ENCODE measurements around the gene CNEP1R1. TPM values are rescaled to one million over a fixed set of nuclear protein-coding genes. Genes with fewer than 3 reads are reported as not detected.

The CNEP1R1 gene, protein sequence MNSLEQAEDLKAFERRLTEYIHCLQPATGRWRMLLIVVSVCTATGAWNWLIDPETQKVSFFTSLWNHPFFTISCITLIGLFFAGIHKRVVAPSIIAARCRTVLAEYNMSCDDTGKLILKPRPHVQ
- 10 to 100 TPM; 27.7 to 28.4 TPM for total RNA-seq

DNA sequence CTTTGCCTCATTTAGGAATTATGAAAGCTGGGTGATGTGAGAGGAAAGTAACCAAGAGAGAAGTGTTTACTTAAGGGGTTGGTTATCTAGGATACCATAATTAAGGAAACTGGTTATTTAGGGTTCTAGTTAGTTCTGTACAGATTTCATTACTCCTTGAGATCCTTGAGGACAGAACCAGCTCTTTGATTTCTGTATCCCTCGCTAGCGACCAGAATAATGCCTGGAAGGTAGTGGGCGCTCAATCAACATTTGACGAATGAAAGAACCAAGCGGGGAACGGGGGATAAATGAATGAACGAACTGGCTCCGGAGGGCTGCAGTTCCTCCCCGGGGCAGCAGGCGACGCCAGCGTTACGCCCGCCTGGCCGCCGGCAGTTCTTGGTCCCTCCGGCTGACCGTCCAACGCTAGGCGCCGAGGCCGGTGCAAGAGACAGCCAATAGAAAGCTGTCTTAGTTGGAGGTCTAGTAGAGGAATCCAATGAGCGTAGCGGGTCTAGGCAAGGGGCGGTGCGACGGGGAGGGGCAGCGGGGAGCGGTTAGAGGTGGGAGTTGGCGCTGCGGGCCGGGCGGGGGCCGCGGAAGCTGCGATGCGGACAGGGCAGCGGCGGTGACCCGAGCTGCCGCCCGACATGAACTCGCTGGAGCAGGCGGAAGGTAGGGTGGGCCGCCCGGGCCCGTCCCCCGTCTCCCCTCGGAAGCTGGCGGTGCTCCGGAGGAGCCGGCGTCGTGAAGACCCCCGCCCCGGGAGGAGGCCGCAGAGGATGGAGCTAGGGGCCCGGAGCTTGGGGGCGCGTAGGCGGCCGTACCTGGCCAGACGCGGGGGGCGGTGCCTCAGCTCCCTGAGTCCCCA lies at the start of gene CNEP1R1:
CNEP1R1 (plus strand) TSS at position 542 of the 853 bp plus-strand sequence; CDS start at position 633, 91 bp downstream.
- Mint-ChIP-seq H3K9me3 (ENCODE audit: low read depth) (no peaks in the 10 kb centered on the region), H3K4me3 (peak within 1 kb of the TSS; percentile 96), H3K4me1 (peaks cover 20% of the 10 kb centered on the region), H3K27ac (peak within 1 kb of the TSS; percentile 90), H3K36me3 (peaks cover 9% of the 10 kb centered on the region), H3K27me3 (peaks cover 2% of the 10 kb centered on the region)
- CTCF ChIA-PET: interaction anchor here (0.5 to 8.1 kb wide), 63 partner anchors 9 to 788 kb away, joined by 3 to 167 read pairs (median 5); partner anchors contain the start of genes CYLD and HEATR3
- ATAC-seq (peak; percentile 99), DNase-seq (peak; percentile 97)

- Mint-ChIP-seq H3K27ac (no peak overlapping the region), H3K4me1 (no peaks in the 10 kb centered on the region), H3K36me3 (no peaks in the 10 kb centered on the region), H3K27me3 (peaks cover 15% of the 10 kb centered on the region), H3K9me3 (ENCODE audit: low read depth) (no peaks in the 10 kb centered on the region), H3K4me3 (no peak overlapping the region)
- DNase-seq: no peak
- CTCF ChIA-PET: no interaction called here
- no peak for ATAC-seq
These were observed 47.6 kb upstream of the CNEP1R1 start for GRCh38 chr16:49977427-49977826.

DNA sequence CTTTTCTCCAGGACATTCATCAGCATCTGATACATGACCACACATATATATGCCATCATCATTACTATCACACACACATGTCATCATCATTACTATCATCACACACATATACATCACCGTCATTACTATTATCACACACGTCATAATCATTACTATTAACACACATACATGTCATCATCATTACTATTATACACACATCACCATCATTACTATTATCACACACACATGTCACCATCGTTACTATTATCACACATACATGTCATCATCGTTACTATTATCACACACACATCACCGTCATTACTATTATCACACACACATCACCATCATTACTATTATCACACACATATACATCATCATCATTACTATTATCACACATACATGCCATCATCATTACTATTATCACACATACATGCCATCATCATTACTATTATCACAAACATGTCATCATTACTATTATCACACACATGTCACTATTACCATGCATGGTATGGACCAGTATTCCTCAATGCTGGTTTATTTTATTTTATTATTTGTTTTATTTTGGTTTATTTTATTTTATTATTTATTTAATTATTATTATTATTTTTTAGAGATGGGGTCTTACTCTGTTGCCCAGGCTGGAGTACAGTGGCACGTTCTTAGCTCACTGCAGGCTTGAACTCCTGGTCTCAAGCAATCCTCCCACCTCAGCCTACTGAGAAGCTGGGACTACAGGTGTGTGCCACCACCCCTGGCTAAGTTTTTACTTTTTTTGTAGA lies 46.3 kb upstream of the CNEP1R1 start:
- Mint-ChIP-seq H3K4me1 (no peaks in the 10 kb centered on the region), H3K9me3 (ENCODE audit: low read depth) (no peaks in the 10 kb centered on the region), H3K36me3 (no peaks in the 10 kb centered on the region), H3K27ac (no peak overlapping the region), H3K27me3 (peaks cover 7% of the 10 kb centered on the region), H3K4me3 (no peak overlapping the region)
- no peak for ATAC-seq
- no peak for DNase-seq
- CTCF ChIA-PET: interaction anchor here (0.6 kb wide), 1 partner anchor 15 kb away, joined by 3 read pairs; no protein-coding TSS in a partner anchor

- Mint-ChIP-seq H3K4me3 (no peak overlapping the region), H3K4me1 (no peaks in the 10 kb centered on the region), H3K27me3 (peaks cover 7% of the 10 kb centered on the region), H3K9me3 (ENCODE audit: low read depth) (no peaks in the 10 kb centered on the region), H3K36me3 (no peaks in the 10 kb centered on the region), H3K27ac (no peak overlapping the region)
- no peak for ATAC-seq
- CTCF ChIA-PET: no interaction called here
- DNase-seq: no peak
These were observed 44.9 kb upstream of the CNEP1R1 start for GRCh38 chr16:49980166-49980565.

DNA sequence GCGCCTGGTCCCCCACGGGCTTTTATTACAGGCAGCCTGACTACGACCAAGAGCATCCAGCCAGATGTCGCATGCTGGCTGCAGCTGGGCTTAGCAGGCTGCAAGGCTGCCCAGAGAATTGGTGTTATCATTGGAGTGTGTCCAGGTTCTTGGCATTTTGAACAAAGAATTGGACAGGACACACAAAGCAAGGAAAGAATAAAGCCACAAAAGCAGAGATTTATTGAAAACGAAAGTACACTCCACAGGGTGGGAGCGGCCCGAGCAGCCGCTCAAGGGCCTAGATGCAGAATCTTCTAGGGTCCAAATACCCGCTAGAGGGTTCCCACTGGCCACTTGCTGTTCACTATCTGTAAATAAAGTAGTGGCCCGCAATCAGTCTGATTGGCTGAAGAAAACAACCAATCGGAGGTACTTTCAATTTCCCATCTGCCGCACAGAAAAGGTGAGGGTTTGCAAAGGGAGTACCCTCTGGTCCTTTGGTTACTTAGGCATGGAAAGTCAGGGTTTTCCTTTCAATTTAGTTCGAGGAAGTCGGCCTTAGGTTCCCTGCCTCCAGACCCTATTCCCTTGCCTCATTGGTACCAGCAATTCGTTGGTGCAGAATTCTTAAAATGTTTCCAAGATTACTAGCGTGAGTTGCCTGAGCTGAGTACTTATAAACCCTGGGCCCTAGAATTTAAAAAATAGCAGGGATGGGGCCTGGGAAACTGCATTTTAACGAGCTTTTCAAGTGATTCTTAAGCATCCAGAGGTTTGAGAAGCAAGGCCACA lies 38.5 kb upstream of the CNEP1R1 start:
- Mint-ChIP-seq H3K4me3 (no peak overlapping the region), H3K27ac (no peak overlapping the region), H3K36me3 (no peaks in the 10 kb centered on the region), H3K27me3 (peaks cover 3% of the 10 kb centered on the region), H3K9me3 (ENCODE audit: low read depth) (no peaks in the 10 kb centered on the region), H3K4me1 (peaks cover 28% of the 10 kb centered on the region)
- CTCF ChIA-PET: interaction anchor here (0.7 kb wide), 1 partner anchor 39 kb away, joined by 3 read pairs; the partner anchor contains the start of gene CNEP1R1
- DNase-seq (no peak), ATAC-seq (no peak)

- no peak for DNase-seq
- peak overlapping the region; percentile 45 for H3K27ac Mint-ChIP-seq
- peak; percentile 56 for ATAC-seq
- no peak overlapping the region for H3K4me3 Mint-ChIP-seq
- no peaks in the 10 kb centered on the region for H3K27me3 Mint-ChIP-seq
- H3K4me1 Mint-ChIP-seq: peaks cover 28% of the 10 kb centered on the region
- no peaks in the 10 kb centered on the region for H3K9me3 Mint-ChIP-seq (ENCODE audit: low read depth)
- no peaks in the 10 kb centered on the region for H3K36me3 Mint-ChIP-seq
- CTCF ChIA-PET: interaction anchor here (0.7 kb wide), 1 partner anchor 38 kb away, joined by 3 read pairs; the partner anchor contains the start of gene CNEP1R1
These were observed 37.6 kb upstream of the CNEP1R1 start for GRCh38 chr16:49987381-49987780.

- CTCF ChIA-PET: interaction anchor here (1.0 kb wide), 1 partner anchor 33 kb away, joined by 4 read pairs; the partner anchor contains the start of gene CNEP1R1
- H3K27me3 Mint-ChIP-seq: peaks cover 13% of the 10 kb centered on the region
- H3K36me3 Mint-ChIP-seq: no peaks in the 10 kb centered on the region
- DNase-seq: no peak
- ATAC-seq: no peak
- peaks cover 22% of the 10 kb centered on the region for H3K4me1 Mint-ChIP-seq
- H3K27ac Mint-ChIP-seq: no peak overlapping the region
- no peak overlapping the region for H3K4me3 Mint-ChIP-seq
- H3K9me3 Mint-ChIP-seq (ENCODE audit: low read depth): no peaks in the 10 kb centered on the region
These were observed 32.2 kb upstream of the CNEP1R1 start for GRCh38 chr16:49992825-49993224.

GRCh38 chr16:49993579-49993978 lies 31.4 kb upstream of the CNEP1R1 start:
- H3K36me3 Mint-ChIP-seq: no peaks in the 10 kb centered on the region
- no peaks in the 10 kb centered on the region for H3K9me3 Mint-ChIP-seq (ENCODE audit: low read depth)
- no peak for DNase-seq
- peak; percentile 51 for ATAC-seq
- CTCF ChIA-PET: interaction anchor here (0.6 to 1.0 kb wide), 3 partner anchors 15 to 36 kb away, joined by 3 to 4 read pairs (median 3); partner anchors contain the start of gene CNEP1R1
- H3K4me3 Mint-ChIP-seq: no peak overlapping the region
- peaks cover 13% of the 10 kb centered on the region for H3K27me3 Mint-ChIP-seq
- peaks cover 16% of the 10 kb centered on the region for H3K4me1 Mint-ChIP-seq
- H3K27ac Mint-ChIP-seq: peak overlapping the region; percentile 62

GRCh38 chr16:49994006-49994405 lies 31.0 kb upstream of the CNEP1R1 start:
- Mint-ChIP-seq H3K9me3 (ENCODE audit: low read depth) (no peaks in the 10 kb centered on the region), H3K27ac (no peak overlapping the region), H3K27me3 (peaks cover 14% of the 10 kb centered on the region), H3K4me3 (no peak overlapping the region), H3K36me3 (no peaks in the 10 kb centered on the region), H3K4me1 (peaks cover 13% of the 10 kb centered on the region)
- CTCF ChIA-PET: interaction anchor here (0.6 to 1.0 kb wide), 2 partner anchors 32 to 36 kb away, joined by 3 to 4 read pairs; partner anchors contain the start of gene CNEP1R1
- no peak for ATAC-seq
- DNase-seq: no peak

DNA sequence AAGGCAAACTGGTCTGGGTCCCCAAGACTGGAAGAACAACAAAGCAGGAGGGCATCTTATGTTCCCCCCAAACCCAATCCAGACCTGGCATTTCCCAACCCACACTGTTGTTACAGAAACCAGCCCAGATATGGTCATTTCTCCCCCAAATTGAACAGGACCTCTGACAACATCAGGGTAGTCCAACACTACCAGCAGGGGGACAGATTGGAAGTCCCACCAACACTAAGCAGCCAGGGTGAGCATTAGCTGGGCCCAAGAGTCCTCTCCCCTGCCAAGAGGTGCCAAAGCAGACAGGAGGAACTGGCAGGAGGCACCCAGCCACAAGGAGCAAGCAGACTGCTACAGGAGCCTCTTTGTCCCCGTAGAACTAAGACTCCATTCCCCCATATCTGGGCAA lies 29.3 kb upstream of the CNEP1R1 start:
- Mint-ChIP-seq H3K4me3 (no peak overlapping the region), H3K27ac (no peak overlapping the region), H3K27me3 (peaks cover 19% of the 10 kb centered on the region), H3K4me1 (peaks cover 11% of the 10 kb centered on the region), H3K9me3 (ENCODE audit: low read depth) (no peaks in the 10 kb centered on the region), H3K36me3 (no peaks in the 10 kb centered on the region)
- no peak for DNase-seq
- CTCF ChIA-PET: no interaction called here
- no peak for ATAC-seq

DNA sequence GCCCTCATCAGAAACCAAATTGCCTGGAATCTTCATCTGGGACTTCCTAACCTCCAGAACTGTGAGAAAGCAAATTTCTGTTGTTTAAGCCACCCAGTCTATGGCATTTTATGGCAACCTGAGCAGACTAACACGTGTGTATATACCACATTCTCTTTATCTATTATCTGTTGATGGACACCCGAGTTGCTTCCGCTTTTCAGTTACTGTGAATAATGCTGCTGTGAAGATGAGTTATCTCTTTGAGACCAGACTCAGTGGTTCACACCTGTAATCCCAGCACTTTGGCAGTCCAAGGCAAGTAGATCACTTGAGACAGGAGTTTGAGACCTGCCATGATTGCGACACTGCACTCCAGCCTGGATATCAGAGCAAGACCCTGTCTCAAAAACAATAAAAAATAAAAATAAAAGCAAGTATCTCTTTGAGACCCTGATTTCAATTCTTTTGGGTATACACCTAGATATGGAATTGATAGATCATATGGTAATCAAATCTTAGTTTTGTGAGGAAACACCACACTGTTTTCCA lies 27.2 kb upstream of the CNEP1R1 start:
- peaks cover 27% of the 10 kb centered on the region for H3K27me3 Mint-ChIP-seq
- CTCF ChIA-PET: no interaction called here
- H3K4me1 Mint-ChIP-seq: peaks cover 11% of the 10 kb centered on the region
- no peaks in the 10 kb centered on the region for H3K36me3 Mint-ChIP-seq
- H3K9me3 Mint-ChIP-seq (ENCODE audit: low read depth): no peaks in the 10 kb centered on the region
- DNase-seq (no peak), ATAC-seq (no peak)
- H3K27ac Mint-ChIP-seq: no peak overlapping the region
- no peak overlapping the region for H3K4me3 Mint-ChIP-seq

- H3K27me3 Mint-ChIP-seq: peaks cover 31% of the 10 kb centered on the region
- H3K4me1 Mint-ChIP-seq: peaks cover 3% of the 10 kb centered on the region
- DNase-seq (no peak), ATAC-seq (no peak)
- H3K27ac Mint-ChIP-seq: no peak overlapping the region
- no peaks in the 10 kb centered on the region for H3K36me3 Mint-ChIP-seq
- no peak overlapping the region for H3K4me3 Mint-ChIP-seq
- CTCF ChIA-PET: no interaction called here
- no peaks in the 10 kb centered on the region for H3K9me3 Mint-ChIP-seq (ENCODE audit: low read depth)
These were observed 26.0 kb upstream of the CNEP1R1 start for GRCh38 chr16:49998991-49999390.

All from activated CD8-positive, alpha-beta memory T cell treated with anti-CD3 and anti-CD28 coated beads, Interleukin-2, amount 10 ng/mL, durations not matched to agents 7 days and 5 days (primary cell).